ENCODE measurements around the gene PLB1. TPM values are rescaled to one million over a fixed set of nuclear protein-coding genes. Genes with fewer than 3 reads are reported as not detected.
A peak's percentile ranks its signal among the peaks of the same experiment; 100 is the strongest.

PLB1 gene
- polyA plus RNA-seq, 3 donors = 20.2 to 35.8 (median 23.9) TPM

DNA sequence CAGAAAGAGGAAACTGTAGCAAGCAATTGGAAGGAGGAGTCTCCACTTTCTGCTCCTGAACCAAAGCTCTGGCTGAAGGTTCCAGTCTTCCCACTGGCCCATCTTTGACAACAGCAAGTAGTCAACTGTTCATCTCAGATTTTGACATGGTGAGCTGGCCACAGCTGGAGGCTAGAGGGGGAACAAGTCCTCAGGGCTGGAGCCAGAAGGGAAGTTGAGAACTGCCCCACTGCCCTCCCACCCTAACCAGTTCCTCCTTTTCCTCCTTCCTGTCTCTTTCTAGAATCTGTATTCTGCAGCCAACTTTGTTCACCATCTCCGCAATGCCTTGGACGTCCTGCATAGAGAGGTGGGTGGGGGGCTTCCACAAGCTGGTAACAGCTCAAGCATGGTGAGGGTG lies 105.8 kb downstream of the PLB1 start:
- Histone ChIP-seq H3K27ac (ENCODE audit: low read depth in 1 of 2, low read length in 2 of 2) (peak overlapping the region; percentile 79 to 82), H2AFZ (ENCODE audit: insufficient read depth, low read depth, low read length, poor library complexity, severe bottlenecking) (no peak overlapping the region), H3K9ac (ENCODE audit: insufficient read depth, low read length, poor library complexity, severe bottlenecking) (peak overlapping the region; percentile 42), H3K4me2 (replicated peaks; ENCODE audit: extremely low read depth, low read length, poor library complexity, severe bottlenecking) (peak overlapping the region; percentile 80), H3K9me3 (replicated peaks in 1 of 2; ENCODE audit: control insufficient read depth in 1 of 2, insufficient read depth in 1 of 2, low read length in 2 of 2) (no peaks in the 10 kb centered on the region), H3K4me1 (ENCODE audit: control insufficient read depth in 1 of 2, insufficient read depth in 2 of 2, low read length in 2 of 2) (peaks cover 55 to 56% of the 10 kb centered on the region in 2 donors), H3K79me2 (ENCODE audit: insufficient read depth, low read length) (peaks cover 35% of the 10 kb centered on the region), H3K4me3 (replicated peaks in 1 of 3; ENCODE audit: low read depth in 2 of 3, low read length in 3 of 3) (peak overlapping the region; percentile 39 to 73 (median 59)), H3K36me3 (replicated peaks in 1 of 2; ENCODE audit: control insufficient read depth in 1 of 2, insufficient read depth in 2 of 2, low read length in 2 of 2) (peaks cover 3 to 5% of the 10 kb centered on the region in 2 donors), H4K20me1 (ENCODE audit: insufficient read depth, low read length) (no peaks in the 10 kb centered on the region), H3K27me3 (ENCODE audit: control insufficient read depth in 2 of 2, insufficient read depth in 2 of 2, low read length in 2 of 2) (no peaks in the 10 kb centered on the region)
- TF ChIP-seq, protein P1, sequence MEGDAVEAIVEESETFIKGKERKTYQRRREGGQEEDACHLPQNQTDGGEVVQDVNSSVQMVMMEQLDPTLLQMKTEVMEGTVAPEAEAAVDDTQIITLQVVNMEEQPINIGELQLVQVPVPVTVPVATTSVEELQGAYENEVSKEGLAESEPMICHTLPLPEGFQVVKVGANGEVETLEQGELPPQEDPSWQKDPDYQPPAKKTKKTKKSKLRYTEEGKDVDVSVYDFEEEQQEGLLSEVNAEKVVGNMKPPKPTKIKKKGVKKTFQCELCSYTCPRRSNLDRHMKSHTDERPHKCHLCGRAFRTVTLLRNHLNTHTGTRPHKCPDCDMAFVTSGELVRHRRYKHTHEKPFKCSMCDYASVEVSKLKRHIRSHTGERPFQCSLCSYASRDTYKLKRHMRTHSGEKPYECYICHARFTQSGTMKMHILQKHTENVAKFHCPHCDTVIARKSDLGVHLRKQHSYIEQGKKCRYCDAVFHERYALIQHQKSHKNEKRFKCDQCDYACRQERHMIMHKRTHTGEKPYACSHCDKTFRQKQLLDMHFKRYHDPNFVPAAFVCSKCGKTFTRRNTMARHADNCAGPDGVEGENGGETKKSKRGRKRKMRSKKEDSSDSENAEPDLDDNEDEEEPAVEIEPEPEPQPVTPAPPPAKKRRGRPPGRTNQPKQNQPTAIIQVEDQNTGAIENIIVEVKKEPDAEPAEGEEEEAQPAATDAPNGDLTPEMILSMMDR (IDR thresholded peaks at IDR 0.05) = no peak
- H3K9me3 Mint-ChIP-seq = peaks cover 0 to 3% (median 0%) of the 10 kb centered on the region in 7 donors
- WGBS (ENCODE audit: insufficient coverage) = no CpG with 5 or more reads among the region's 2 CpGs
- peaks cover 15 to 25% of the 10 kb centered on the region in 2 donors for H3K36me3 Mint-ChIP-seq
- peak overlapping the region; percentile 70 to 91 for H3K4me3 Mint-ChIP-seq
- peaks cover 60% of the 10 kb centered on the region for H3K4me1 Mint-ChIP-seq
- intact Hi-C loops (cut with micrococcal nuclease) = loop anchor here (2.0 to 5.0 kb wide), 2 partner anchors 19 to 34 kb away; no protein-coding TSS in a partner anchor
- peak overlapping the region; percentile 92 to 97 (median 96) for H3K27ac Mint-ChIP-seq
- peak; percentile 70 to 84 (median 79) for DNase-seq
- H3K27me3 Mint-ChIP-seq (ENCODE audit: low read depth in 3 of 3) = peaks cover 0 to 7% (median 2%) of the 10 kb centered on the region in 3 donors

DNA sequence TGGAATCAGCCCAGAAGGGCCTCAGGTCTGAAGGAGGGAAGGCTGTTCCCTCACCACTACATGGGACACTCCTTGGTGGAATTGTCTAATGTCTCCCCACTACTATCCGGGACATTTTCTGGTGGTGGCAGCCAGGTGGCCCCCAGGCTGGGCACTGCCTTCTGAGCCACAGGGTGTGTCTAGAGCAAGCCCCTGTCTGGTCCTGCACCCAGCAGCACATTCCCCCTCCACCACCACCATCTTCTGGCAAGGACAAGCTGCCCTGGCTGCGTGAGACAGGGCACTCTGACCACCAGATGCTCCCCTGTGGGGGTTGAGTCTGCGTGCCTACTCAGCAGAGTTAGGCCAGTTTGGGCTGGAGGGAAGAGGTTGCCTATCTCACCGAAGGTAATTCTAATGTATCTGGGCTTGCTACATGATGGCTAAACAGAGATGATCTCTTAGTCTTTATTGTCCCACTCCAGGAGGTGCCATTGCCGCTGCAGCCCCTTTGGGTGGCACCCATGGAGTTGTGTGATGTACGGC lies 106.3 kb downstream of the PLB1 start:
- peaks cover 55 to 56% of the 10 kb centered on the region in 2 donors for H3K4me1 ChIP-seq (ENCODE audit: control insufficient read depth in 1 of 2, insufficient read depth in 2 of 2, low read length in 2 of 2)
- WGBS (ENCODE audit: insufficient coverage) = 53% methylated on average over 3 of the region's 6 CpGs
- peak overlapping the region; percentile 80 for H3K4me2 ChIP-seq (replicated peaks; ENCODE audit: extremely low read depth, low read length, poor library complexity, severe bottlenecking)
- Mint-ChIP-seq H3K9me3 (peaks cover 0 to 3% (median 0%) of the 10 kb centered on the region in 7 donors), H3K4me1 (peaks cover 62% of the 10 kb centered on the region), H3K36me3 (peaks cover 17 to 27% of the 10 kb centered on the region in 2 donors), H3K27ac (peak overlapping the region; percentile 92 to 97 (median 96)), H3K4me3 (peak overlapping the region; percentile 70 to 91), H3K27me3 (ENCODE audit: low read depth in 3 of 3) (peaks cover 0 to 3% (median 2%) of the 10 kb centered on the region in 3 donors)
- peaks cover 5 to 8% of the 10 kb centered on the region in 2 donors for H3K36me3 ChIP-seq (replicated peaks in 1 of 2; ENCODE audit: control insufficient read depth in 1 of 2, insufficient read depth in 2 of 2, low read length in 2 of 2)
- H3K27me3 ChIP-seq (ENCODE audit: control insufficient read depth in 2 of 2, insufficient read depth in 2 of 2, low read length in 2 of 2) = no peaks in the 10 kb centered on the region
- no peak overlapping the region for H2AFZ ChIP-seq (ENCODE audit: insufficient read depth, low read depth, low read length, poor library complexity, severe bottlenecking)
- no peak for DNase-seq
- no peaks in the 10 kb centered on the region for H3K9me3 ChIP-seq (replicated peaks in 1 of 2; ENCODE audit: control insufficient read depth in 1 of 2, insufficient read depth in 1 of 2, low read length in 2 of 2)
- peak overlapping the region; percentile 79 to 82 for H3K27ac ChIP-seq (ENCODE audit: low read depth in 1 of 2, low read length in 2 of 2)
- no peaks in the 10 kb centered on the region for H4K20me1 ChIP-seq (ENCODE audit: insufficient read depth, low read length)
- TF ChIP-seq, protein P1 (IDR thresholded peaks at IDR 0.05) = no peak
- peak overlapping the region; percentile 39 to 73 (median 59) for H3K4me3 ChIP-seq (replicated peaks in 1 of 3; ENCODE audit: low read depth in 2 of 3, low read length in 3 of 3)
- H3K9ac ChIP-seq (ENCODE audit: insufficient read depth, low read length, poor library complexity, severe bottlenecking) = peak overlapping the region; percentile 42
- intact Hi-C loops (cut with micrococcal nuclease) = loop anchor here in 1 of 2 donors (5.0 kb wide), 1 partner anchor 35 kb away; no protein-coding TSS in a partner anchor
- peaks cover 35% of the 10 kb centered on the region for H3K79me2 ChIP-seq (ENCODE audit: insufficient read depth, low read length)
